Suppressor macrophage treated with lipopolysaccharide for 1 hour (primary cell): ENCODE measurements around the gene CRTC1.

Source experiments
- DNase-seq, 3 donors: peaks; one replicate each; pipeline ENCODE4 v3.0.0-alpha.2; 2020 to 2022

The CRTC1 gene

DNA sequence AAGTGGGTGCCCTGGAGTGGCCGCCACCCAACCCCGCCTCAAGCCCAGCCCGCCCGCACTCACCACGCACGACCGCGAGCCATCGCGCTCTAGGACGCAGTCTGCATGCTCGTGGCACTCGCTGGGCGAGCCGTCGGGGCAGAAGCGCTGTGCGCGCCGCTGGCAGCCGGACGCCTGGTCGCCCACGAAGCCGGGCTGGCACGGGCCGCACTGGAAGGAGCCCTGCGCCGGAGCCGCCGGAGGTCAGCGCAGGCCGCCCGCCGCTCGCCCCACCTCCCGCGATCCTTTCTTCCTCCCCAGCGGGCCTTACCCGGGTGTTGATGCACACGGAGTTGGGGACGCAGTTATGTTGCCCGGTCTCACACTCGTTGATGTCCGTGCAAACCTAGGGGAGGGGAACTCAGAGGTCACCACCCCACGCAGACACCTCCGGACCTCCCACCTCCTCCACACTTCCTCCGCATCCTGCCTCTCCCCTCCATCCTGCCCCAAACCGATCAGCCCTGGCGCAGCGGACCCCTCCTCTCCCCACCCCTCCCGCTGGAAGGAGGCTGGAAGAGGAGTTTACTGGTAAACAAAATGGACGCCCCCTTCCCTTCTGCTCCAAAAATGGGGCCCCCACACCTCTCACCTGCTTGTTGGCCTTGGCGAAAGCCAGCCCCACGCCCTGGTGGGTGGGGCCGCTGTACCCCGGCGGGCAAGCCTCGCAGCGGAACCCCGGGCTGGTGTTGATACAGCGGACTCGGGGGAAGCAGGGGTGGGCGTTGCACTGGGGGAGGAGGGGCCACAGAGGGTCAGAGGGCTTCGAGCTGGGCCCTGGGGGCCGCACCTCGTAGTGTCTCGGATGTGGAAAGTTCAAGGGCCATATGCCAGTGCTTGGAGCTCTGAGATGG, 105.3 kb downstream of the CRTC1 start:
- DNase-seq = peak in 1 of 3 donors; percentile 45

DNA sequence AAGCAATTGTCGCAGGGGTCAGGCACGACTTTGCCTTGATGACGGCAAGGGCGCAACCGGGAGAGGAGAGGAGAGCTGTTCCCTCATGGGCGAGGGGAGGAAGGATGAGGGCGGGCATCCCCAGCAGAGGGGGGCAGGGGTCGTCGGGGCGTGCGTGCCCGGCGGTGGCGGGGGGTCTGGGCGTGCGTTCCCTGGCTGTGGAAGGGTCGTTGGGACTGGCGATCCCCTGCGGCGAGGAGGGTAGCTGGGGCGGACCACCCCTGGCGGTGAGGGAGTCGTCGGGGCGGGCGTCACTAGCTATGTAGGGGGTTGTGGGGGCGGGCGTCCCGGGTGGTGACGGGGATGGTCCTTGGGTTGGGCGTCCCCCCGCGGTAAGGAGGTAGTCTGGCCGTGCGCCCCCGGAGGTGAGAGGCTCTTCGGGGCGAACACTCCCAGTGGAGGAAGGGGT, 106.0 kb downstream of the CRTC1 start:
- no peak for DNase-seq

DNA sequence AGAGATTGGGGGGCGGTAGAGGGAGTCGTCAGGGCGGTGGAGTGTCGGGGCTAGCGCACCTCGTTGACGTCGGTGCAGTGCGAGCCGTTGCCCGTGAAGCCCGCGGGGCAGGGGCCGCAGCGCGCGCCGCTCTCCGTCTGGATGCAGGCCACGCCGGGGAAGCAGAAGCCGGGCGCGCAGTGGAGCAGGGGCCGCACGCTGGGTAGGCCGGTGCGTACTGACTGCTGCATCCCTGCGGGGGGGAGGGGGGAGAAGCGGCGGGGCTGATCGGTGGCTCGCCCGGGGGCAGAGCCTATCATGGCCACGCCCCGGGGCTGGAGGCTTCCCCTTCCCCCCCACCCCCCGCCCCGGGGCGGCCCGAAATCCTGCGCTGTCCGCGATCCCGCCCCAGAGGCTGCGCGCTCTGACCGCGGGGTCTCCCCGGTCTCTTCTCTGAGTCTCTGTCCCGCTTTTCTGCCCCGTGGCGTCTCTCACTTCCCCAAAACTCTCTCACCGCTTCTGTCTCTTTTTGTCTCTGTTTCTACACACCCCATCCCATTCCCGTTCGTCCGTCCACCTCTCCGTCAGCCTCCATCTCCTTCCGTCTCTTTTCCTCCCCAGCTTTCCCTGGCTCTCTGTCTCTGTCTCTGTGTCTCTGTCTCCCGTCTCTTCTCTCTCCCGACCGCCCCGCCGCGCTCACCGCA, 106.5 kb downstream of the CRTC1 start:
- DNase-seq = peak in 2 of 3 donors; percentile 47 to 75

DNA sequence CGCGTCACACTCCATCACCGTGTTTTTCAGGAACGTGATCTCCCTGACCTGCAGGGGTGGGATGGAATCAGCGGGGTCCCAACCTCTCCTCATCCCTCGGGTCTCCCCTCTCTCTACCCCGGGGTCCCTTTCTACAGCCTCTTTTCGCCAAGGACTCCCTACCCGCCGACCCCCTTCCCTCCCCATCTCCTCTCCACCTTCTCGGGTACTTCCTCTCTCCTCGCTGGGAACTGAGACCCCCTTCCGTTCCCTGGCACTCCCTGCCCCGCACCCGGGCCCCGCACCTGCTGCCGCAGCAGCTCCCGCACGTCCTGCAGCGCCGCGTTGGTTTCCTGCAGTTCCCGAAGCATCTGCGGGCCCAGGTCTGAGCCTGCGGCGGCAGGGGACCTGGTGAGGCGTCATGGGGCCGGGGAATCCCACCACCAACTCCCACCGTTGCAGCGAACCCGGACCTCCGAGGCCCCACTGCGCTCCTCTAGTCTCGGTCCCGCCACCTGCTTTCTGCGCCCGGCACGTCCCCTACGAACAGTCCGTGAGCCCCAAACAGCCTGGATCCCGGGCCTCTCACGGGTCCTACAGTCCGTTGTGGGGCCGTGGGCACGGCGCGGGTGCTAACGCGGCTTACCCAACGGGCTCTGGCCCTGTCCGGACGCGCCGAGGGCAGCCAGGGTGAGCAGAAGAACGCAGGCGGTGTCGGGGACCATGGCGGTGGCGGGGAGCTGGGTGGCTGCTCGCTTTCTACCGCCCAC, 107.3 kb downstream of the CRTC1 start, which contains the start of gene COMP:
TSS of gene COMP (minus strand) at position 740 of the 749 bp plus-strand sequence. CDS start at position 704, 36 bp downstream.
- DNase-seq = no peak

DNA sequence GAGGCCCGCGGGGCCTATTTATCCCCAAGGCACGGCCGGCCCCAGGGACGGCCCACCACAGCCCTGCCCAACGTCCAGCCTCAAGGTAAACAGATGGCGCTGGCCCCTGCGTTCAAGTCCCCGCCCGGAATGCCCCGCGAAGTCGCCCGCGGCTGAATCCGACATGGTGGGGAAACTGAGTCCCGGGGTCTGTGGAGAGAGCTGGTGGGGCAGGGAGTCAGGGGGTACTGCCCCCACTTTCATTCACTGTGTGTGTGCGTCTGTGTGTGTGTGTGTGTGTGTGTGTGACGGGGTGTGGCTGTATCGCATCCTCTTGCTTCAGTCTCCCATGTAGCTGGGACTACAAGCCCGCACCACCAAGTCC, 107.8 kb downstream of the CRTC1 start:
- no peak for DNase-seq

DNA sequence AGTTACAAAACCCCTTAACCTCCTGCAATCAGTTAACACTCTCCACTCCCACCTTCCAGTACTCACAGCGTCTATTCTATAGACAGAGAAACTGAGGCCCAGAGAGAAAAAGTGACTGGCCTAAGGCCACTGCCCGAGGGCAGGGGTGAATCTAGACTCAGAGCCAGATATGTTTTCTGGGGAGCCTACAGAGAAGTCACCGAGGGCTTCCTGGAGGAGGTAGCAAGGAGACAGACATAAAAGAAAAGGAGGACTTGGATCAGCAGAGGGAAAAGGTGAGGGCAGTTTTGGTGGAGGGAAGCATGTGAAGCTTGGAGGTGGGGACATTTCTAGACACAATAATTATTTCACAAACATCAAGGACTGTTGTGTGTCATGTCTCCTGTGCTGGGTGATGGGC, 109.2 kb downstream of the CRTC1 start:
- no peak for DNase-seq

DNA sequence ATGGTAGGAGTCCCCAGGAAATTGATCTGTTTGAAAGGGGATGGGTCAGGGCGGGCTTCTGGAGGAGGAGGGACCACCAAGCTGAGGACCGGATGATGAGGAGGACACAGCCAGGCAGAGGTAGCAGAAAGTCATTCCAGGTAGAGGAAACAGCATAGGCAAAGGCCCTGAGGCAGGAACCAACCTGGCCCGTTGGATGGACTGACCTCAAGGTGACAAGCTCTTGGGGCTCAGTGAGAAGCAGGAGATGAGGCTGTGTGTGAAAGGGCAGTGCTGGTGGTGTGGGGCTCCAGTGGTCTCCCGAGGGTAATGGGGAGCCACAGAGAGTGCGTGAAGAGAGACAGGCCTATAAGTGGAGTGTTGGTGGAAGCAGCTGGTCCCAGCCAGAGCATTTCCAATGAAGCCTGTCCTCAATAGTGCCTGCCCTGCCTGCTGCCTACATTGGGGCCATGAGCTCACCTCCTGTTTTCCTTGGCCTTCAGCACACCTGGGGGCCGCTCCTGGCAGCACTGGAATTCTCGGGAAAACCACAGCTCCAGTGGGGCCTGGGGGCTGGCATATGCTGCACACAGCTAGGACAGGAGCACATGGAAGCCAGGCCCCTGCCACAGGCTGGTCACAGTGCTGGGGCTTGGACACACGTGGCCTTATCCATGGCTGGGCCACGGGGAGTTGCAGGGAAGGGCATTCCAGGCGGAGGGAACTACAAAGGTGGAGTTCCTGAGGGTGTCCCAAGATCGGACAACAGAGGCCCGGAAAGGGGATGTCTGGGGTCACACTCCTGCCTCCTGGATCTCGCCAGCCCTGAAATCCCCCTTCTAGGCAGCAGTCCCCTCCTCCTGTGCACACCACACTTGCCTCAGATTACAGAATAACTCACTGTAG, 109.9 kb downstream of the CRTC1 start:
- DNase-seq = no peak

DNA sequence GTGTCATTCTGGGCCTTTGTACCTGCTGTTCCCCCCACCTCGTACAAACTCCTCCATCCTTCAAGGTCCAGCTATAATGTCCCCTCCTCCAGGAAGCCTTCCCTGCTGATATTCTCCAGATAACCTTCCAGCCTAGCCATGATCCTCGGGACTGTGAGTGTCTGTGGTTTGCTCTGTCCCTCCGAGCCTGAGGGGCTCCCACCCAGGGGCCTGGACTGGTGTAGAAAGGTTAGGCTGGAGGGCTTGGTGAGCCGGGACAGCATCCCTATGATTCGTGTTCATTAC, 110.5 kb downstream of the CRTC1 start:
- DNase-seq = no peak

DNA sequence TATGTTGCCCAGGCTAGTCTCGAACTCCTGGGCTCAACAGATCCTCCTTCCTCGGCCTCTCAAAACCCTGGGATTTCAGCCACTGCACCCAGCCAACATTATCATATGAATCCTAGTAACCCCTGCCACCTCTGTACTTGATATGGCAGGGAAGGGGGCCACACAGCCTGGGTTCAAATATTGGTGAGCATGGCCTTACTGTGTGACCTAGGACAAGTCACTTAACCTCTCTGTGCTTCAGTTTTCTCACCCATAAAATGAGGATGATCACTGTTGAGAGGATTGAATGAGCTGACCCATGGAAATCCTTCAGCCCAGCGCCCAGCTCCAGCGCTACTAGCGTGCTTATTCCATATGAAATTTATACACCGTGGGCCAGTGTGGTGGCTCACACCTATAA, 111.2 kb downstream of the CRTC1 start:
- no peak for DNase-seq

DNA sequence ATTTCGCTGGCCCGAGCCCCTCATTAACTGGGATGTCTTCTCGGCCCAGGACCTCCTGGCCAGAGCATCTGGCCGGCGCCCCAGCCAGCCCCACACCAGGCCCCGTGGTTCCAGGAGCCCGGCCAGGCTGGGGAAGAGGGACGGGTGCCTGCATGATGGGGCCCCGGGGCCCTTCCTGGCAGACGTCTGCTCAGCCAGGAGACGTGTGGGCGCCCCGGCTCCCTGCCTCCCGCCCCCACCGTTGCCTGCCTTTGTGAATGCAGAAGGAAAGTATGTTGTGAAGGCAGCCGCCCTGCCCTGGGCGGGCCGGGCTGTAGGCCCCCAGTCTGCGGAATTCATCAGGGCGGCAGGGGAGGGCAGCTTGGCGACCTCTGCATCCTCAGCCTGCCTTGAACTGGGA, 112.1 kb downstream of the CRTC1 start:
- DNase-seq = peak in 2 of 3 donors; percentile 33 to 46

DNA sequence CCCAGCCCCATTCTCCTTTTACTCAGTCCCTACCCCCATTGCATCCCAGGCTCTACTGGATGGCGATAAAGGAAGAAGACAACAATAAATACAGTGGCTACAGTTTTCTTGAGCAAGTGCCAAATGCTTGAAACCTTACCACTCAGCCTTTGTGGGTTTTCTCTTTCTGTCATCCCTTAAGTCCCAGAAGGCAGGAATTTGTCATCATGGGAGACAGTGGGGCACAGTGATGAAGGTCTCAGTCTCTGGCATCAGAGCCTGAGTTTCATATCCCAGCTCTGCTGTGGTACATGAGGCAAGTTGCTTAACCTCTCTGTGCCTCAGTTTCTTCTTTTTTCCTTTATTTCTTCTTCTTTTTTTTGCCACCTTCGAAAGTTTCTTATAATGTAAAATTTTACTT, 112.8 kb downstream of the CRTC1 start:
- DNase-seq = no peak

DNA sequence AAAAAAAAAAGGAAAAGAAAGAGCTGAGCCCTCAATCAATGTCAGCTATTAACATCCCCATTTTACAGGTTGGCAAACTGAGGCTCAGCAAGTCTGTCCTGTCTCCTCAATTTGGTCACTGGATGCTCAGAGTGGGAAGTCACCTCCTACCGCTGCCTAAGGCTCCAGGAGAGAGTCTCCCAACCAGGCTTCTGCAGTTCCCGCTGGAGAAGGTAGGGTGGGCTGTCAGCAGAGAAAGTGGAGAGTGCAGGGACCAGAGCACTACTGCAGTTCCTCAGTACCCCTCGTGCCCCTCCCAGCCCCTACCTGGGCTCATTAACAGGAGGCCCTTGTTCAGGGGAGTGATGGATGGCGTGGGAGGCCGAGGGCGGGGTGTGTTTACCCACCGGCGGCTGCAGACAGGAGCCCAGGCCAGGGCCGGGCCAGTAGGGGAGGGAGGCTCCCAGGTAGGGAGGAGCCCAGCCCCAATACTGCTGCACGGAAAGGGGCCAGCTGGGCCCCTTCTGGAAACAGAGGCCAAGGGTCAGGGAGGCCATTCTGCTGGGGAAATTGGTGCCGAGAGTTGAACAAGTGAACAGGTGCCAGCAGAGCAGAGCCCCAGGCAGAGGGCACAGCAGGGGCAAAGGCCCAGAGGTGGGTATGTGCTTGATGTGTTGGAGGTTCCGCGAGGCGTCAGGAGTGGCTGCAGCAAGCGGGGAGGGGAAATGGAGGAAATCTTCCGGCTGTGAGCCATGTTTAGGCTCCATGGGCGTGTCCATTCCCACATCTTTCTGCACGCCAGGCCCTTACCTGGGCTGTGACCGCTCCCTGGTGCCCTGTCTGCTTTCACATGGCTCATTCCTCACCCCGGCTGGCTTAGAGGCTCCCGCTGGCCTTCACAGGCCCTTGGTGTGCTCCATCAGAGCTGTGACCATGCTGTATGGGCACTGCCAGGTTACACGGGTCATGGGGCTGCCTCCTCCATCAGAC, 115.2 kb downstream of the CRTC1 start:
- DNase-seq = no peak

DNA sequence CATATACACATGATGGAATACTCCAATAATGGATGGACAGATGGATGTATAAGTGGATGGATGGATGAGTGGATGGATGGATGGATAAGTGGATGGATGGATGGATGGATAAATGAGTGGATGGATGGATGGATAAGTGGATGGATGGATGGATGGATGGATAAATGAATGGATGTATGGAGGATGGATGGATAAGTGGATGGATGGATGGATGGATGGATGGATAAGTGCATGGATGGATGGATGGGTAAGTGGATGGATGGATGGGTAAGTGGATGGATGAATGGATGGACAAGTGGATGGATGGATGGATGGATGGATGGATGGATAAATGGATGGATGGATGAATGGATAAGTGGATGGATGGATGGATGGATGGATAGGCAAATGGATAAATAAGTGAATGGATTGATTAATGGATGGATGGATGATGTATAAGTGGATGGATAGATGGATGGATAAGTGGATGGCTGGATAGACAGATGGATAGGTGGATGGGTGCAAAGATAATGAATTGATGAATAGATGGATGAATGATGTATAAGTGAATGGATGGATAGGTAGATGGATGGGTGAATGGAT, 116.0 kb downstream of the CRTC1 start:
- no peak for DNase-seq

DNA sequence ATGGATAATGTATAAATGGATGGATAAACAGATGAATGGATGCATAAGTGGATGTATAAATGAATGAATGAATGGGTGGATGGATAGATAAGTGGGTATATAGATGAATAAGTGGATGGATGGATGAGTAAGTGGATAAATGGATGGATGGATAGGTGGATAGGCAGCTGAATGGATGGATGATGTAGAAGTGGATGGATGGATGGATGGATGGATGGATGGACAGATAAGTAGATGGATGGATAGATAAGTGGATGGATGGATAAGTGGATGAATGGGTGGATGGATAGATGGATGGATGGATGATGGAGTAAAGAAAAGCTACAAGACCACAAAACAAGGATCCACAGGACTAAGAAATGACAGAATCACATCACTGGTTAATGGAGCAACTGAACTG, 116.6 kb downstream of the CRTC1 start:
- no peak for DNase-seq

DNA sequence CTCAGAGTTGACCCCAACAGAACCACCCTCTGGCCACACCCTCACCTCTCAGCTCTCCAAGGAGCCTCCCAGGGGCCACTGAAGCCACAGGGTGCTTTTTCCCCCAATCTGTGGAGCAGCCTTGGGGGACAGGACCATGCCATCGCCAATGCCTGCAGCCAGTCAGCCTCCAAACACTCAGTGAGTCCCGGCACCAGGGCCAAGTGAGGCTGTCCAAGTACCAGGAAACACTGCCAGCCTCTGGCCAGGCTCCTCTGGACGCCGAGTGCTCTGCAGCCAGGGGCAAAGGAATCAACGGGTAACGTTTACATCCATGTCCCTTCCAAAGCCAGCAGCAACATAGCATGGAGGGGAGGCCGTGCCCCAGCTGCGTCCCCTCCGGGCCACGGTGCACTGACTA, 117.2 kb downstream of the CRTC1 start:
- no peak for DNase-seq

DNA sequence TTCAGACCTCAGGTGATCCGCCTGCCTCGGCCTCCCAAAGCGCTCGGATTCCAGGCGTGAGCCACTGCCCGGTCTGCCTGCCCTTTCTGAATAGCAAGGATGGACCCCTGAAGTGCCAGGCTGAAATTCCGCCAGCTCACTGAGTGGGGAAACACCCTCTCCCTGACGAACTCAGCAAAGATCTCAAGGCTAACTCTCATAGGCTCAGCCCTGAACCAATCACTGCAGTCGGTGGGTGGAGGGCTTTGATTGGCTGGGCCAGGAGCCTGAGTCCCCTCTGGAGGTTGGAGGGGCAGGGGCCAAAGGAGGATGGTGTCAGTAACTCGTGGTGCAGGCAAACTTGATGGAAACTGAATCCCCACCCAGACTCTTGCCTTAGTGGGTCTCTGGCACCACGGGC, 118.9 kb downstream of the CRTC1 start:
- no peak for DNase-seq

DNA sequence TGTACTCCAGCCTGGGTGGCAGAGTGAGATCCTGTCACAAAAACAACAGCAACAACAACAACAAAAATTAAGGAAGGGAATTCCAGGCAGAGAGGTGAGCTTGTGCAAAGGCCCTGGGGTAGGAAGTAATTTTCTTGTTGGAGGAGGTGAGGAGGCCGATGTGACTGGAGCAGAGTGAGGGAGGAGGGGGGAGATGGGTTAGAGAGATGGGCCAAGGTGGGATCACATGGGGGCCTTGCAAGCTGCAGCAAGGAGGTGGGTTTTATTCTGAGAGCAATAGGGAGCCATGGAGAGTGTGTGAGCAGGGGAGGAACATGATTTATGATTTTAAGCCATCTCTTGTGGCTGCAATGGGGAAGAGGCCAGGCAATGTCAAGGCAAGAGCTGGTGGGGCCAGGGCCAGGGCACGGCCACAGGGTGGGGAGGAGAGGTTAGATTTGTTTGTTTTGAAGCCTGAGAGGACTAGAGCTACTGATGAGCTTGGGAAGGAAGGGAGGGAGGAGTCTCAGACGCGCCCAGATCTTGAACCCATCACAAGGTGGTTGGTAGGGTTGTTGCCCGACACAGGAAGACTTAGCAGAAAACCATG, 120.2 kb downstream of the CRTC1 start:
- DNase-seq = no peak

DNA sequence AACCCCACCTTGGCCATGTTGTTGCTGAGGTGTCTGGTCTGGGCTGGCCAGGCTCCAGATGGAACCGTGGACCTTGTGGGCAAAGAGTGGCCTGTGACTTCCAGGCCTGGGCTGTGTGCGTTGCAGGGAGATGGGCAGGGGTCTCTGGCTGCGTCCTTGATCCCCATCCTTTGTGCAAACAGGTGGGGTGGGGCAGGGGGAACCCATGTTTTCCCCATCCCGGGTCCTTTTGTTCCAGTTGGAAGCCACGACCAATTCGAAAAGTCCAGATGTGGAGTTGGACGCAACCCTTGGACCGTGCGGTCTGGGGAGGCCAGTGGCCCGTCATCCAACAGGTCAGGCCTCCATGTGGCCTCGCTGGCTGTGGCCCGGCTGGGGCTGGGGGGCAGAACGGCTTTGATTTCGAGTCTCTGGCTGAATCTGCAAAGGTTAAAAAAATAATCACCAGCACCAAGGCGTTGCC, 120.7 kb downstream of the CRTC1 start:
- no peak for DNase-seq

DNA sequence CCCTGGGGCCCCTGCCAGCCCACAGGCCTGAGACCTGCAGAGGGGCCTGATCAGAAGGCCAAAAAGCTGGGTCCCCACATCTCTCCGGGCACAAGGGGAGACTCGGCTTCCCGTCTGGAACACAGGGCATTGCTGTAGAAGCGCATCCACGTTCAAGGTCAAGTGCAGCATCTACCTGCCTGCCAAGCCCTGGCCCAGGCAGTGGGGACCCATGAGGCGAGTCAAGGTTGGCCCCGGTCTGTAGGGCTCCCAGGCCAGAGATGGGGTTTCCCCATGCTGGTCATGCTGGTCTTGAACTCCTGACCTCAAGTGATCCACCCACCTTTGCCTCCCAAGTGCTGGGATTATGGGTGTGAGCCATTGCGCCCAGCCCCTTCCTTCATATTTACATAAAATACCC, 121.2 kb downstream of the CRTC1 start:
- no peak for DNase-seq

DNA sequence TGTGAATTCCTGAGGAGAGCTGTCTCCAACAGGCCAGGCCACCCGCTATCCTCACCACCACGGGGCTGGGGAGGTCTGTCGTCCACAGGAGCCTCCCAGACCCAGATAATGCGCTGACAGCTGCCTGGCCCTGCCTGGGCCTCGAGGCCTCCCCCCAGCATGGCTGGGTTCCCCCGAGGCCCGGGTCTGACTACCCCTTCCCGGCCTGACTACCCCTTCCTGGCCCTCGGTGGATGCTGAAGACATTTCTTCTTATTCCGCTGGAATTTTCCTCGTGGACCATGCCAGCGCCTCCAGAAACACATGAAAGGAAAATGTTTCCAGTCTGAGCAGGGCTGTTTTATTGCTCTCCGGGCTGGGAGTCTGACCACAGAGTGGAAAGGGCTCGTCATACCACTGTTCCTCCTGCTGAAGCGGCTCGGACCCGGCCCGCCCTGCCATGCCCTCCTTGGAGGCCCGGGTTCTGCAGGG, 124.4 kb downstream of the CRTC1 start:
- no peak for DNase-seq
